LHCN-M2 (cell line): ENCODE data around the gene TAF3. TPM values are rescaled to one million over a fixed set of nuclear protein-coding genes. Genes with fewer than 3 reads are reported as not detected.
A peak's percentile ranks its signal among the peaks of the same experiment; 100 is the strongest.

ENCODE experiments used
- DNase-seq: peaks from one replicate; pipeline ENCODE4 v3.0.0-alpha.2; 2012; ENCODE audit warnings: low read depth
- total RNA-seq: library from RNA; depleted of rRNA; stranded (reverse); fragments of >200 nt; gene quantifications from 2 replicates; pipeline ENCODE4 v1.2.3, GENCODE V29; 2014

The TAF3 gene
- total RNA-seq, 1 experiment from 2014 or later, result 3.4 TPM

DNA sequence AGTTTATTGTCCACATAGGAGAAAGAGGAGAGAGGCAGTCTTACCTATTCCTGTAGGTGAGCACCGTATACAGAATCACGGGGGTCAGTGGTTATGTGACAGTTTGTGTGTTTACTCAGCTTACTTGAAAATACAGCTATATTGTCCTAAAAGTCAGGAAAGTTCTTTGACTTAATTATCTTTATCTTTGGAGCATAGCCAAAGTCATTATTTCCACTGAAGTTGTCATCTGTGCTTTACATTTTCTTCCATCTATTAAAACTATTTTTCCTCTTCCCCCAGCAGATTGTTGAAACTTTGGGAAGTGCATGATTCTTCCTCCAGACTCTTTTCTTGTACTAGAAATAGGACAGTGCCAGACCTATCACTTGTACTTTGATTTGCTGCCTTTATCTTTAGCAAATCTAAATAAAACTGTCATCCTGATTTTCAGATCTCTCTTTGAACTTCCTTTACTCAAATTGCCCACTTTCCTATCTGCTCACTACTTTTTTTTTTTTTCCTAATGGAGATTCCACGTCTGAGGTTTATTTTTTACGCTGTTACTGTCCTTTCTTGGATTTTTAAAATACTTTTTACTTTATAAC is 58.3 kb downstream of the TAF3 start:
- no peak for DNase-seq

DNA sequence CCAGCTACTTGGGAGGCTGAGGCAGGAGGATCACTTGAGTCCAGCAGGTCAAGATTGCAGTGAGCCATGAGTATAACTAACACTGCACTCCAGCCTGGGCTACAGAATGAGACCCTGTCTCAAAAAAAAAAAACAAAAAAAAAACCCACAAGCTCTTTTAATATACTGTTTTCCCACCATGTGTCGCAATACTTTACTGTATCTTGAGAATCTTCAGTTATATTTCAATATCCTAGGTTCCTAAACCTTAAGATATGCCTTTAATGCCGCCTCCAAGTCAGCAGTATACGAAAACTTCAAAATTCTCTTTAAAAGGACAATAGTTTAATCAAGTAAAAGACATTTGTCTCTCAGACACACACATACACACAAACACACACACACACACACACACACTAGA is 62.8 kb downstream of the TAF3 start:
- no peak for DNase-seq

DNA sequence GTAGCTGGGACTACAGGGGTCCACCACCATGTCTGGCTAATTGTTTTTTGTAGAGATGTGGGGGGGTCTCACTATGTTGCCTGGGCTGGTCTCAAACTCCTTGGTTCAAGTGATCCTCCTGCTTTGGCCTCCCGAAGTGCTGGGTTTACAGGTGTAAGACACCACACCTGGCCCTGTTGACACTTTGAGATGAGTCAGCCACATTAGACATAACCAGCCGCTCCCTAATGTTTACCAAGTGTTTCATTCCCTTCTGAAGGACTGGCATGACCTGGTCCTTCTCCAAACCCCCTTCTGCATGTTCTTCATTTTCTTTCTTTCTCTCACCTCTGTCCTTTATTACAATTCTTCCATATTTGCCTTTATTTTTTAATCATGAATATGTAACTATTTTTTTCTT is 67.8 kb downstream of the TAF3 start:
- no peak for DNase-seq

DNA sequence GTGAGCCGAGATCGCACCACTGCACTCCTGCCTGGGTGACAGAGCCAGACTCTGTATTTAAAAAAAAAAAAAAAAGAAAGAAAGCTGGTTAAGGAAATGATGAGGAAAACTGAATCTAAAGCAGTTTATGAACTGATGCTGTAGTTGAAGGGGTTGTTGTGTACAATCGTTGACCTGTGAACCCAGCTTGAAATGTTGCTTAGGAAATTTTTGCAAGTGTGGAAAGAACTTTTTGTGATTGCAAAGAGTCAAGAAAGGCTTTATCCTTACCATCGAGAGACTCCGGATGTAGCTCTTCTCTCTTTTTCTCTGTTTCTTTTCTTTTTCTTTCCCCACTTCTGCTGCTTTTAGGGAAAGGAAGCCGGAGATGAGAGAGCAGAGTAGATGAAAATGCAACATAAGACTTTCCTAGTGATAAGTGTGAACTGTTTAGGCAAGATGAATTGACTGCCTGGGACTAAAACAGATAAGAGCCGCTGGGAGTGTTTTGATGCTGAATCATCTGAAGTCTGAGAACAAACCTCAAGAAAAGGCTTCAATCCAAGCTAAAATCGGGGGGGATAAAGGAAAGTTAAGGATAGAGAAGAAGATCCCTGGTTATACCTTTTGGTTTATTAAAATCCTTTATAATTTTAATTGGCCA is 69.0 kb downstream of the TAF3 start:
- DNase-seq, result peak; percentile 3

DNA sequence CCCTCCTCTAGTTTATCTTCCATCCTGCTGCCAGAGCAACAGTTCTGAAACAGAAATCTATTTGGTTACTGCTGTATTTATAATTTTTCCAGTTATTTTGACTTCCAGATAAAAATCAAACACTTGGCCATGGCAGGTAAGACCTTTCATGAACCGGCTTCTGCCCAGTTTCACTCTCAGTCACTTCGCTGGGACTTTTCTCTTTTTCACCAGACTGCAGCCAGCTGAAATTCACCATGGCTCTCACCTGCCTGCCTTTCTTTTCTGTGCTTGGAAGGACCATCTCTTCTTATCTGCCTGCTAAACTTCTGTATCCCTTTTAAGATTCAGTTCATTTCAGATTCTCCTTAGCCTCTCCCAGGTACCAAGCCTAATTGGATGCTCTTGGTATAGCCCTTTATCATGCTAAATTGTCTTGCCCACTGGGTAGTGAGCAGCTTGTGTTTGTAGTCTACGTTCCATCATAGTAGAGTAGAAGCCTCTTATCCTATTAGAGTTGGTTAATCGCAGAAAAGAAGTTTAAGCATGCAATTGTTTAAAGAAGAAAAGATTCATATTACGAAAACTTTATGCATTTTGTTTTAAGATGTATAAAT is 71.7 kb downstream of the TAF3 start:
- DNase-seq, result no peak

DNA sequence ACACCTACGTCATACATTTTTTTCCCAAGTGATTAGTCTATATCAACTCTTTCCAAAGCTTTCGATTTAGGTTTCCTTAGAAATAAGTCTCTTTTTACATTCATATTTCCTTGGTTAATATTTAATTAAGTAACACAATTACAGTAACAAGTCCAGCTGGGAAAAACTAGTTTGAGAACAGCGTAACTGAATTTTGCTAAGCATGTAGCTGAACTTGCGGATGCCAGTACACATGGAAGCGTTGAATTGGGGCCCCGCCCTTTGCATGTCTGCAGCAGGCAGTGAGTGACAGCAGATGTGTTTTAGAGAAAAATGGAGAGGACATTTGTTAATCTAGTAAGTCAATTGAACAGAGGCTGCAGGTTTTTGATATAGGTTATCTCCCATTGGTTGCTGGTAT is 72.5 kb downstream of the TAF3 start:
- no peak for DNase-seq

DNA sequence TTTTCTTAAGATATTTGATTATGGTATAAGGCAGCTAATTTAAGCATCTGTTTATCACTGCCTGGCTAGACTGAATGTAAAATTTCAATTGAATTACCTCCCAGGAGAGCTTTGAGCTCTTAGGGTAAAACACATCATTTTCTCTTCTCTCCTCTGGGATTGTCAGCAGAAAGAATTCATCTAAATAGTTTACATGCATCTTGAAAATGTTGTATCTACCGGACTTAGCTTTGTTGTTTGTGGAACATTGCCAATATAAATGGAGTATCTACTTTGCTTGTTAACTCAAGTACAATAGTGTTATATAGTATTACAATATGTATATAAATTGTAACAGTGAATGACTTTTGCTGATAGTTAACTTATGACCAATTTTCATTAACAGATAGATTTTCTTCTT is 73.3 kb downstream of the TAF3 start:
- peak; percentile 24 for DNase-seq

DNA sequence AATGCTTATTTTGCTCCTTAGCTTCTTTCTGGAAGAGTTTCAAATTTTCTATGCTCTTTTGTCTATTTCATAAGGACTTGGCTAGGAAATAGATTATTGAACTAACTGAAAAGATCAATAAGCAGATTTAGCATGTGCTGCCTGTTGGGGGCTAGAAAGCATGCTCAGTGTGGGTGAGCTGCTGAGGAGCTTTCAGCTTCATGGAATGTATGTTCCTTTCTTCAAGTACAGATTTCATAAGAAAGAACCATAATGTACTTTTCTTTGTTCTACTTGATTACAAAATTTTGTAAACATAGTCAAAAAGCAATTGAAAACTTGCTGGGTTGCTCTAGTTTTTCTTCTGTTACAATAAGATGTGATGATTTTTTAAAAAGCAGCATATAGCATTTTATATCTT is 73.8 kb downstream of the TAF3 start:
- no peak for DNase-seq

DNA sequence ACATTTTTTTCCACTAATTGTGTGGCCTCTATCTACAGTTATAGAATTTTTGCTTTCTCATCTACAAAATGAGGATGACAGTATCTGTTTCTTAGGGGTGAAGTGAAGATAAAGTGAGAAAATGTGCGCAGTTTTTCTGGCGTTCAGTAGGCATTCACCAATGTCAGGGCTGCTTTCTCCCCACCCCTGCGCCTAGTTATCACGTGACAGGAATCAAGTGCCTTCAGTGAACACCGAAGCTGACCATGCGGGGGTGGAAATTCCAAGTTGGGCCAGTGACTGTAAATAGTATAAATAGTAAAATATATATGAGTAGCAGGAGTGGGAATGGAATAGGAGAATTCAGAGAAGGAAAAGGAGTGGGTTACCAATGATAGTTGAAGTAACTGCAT is 77.4 kb downstream of the TAF3 start:
- no peak for DNase-seq

DNA sequence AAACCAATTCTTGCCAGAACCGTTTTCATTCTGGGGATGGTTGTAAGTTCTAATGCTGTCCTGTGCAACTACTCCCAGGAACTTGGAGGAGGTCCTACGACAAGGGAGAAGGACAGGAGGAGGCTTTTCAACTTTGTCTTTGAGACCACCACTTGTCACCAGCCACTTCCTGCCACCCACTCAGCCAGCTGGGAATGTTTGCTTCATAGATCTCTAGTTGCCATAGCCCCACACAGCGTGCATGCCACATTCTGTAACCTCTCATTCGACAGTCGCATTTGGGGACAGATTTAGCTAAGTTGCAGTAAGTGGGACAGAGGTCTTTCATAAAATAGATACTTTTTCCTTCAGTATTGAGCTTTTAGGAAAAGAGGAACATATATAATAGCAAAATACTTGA is 78.0 kb downstream of the TAF3 start:
- no peak for DNase-seq

DNA sequence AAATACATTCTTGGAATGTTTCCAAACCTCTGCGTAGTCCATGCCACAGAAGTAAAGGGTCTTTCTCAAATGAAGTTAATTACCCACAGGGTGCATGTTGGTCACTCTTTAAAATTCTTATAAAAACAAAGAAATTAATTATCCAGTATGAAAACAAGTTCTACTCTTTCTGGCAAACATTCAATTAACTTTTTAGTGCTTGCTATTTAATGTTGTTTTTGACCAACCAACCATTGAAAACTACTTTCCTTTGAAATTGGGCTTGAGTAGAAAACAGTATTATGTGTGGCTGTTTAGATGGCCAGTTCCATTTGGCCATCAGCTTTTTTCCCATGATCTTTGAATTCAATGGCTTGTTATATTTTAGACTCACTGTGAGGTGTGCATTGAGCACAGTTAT is 83.0 kb downstream of the TAF3 start:
- DNase-seq, result no peak

DNA sequence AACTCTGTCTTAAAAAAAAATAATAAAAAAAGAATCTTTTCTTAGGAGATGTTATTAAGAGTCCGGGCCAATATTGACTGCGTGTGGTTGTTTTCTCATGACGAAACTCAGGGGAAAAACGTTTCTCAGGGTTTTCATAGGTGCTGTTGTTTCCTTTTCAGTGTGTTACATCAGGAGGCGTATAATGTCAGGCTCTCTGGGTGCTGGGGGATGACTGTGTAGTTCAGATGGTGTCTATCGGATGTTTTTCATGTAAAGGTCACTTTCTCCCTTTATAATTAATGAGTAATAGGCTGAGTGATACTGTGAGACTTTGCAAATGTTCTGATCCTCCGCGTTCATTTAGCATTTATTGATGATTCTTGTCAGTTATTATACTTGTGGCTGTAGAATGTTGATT is 84.1 kb downstream of the TAF3 start:
- no peak for DNase-seq

DNA sequence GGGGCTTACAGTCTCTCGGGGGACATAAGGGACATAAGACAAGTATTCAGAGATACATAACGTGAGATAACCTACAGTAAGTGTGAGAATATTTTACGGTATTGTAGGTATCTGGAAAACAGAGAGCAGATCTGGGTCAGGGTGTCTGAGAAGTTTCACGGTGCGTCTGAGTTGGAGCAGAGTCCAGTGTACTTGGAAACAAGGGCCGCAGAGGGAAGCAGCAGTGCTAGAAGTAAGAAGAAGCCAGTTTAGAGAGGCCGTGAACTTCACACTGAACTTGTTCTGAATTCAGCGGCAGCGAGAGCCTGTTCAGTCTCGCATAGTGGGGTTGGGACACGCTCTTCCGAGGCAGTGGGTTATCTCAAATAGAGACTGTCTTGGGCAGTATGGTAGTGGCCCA is 85.5 kb downstream of the TAF3 start:
- no peak for DNase-seq

DNA sequence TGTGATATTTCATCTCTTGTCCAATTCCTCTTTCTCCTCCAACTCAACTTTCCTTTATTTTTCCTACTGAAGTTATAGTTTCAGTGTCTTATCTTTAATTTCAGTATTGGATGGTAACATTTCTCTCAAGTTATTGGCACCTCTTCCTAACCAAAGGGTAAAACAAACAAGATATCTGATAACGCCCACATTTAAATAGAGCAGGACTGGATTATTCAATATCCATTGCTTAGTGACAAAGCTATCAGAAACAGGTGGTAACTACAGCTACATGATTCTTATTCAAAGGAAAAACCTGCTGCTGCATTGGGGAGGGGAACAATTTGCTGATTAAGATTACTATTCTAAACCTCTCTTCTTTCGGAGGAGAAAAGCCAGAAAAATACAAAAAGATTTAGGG is 87.8 kb downstream of the TAF3 start:
- no peak for DNase-seq

DNA sequence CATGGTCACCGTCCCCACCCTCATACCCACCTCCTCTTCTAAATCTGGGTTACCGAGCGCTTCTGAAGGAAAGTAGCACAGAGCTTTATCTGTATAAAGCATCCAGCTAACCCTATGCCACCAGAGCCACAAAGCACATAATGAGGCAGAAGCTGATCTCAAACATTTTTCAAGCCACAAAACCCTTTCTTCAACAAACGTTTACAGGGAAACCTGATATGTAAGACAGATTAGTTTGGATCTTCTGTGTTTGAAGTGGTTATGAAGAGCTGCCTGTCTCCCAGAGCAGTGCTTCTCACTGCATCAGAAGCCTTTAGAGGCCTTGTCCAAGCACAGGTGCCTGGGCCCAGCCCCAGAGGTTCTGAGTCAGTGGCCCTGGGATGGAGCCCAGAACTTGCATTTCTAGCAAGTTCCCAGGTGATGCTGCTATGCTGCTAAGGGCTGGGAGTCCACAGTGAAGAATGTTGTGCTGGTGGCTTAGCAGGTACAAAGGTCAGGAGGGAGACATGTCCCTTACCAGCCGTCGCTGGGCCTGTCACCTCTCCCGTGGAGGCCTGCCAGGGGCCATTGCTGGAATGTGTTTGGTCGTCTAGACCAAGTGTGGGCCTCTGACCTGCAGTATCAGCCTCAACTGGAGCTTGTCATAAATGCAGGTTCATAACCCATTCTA is 90.4 kb downstream of the TAF3 start:
- DNase-seq, result peak; percentile 5

DNA sequence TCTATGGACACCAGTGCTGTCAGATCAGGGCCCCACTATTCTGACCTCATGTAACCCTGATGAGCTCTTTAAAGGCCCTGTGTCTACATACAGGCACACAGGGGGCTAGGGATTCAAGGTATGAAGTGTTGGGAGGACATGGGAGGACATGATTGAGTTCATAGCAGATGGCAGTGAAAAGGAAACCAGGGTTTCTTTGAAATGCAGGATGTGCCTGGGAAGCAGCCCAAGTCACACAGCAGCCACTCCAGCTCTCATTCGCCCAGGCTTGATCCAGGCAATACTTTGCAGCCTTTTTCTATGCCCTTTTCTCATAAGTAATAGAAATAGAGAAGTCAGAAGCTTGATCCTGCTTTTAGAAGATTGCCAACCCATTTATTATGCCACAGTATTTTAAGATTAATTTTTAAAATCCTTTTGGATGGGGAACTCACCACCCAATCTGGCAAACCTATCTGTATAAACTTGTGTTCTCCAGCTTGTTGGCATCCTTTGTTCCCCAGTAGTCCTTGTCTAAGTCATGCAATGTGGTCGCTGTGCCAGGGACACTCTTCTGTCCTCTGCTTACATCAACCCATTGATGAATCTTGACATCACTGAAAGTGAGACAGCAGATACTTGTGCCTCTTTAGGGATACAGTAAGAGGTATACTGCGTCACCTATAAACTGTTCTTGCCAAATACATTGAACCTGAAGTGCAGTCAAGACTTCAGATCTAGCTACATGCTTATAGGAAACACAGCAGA is 95.0 kb downstream of the TAF3 start:
- no peak for DNase-seq

DNA sequence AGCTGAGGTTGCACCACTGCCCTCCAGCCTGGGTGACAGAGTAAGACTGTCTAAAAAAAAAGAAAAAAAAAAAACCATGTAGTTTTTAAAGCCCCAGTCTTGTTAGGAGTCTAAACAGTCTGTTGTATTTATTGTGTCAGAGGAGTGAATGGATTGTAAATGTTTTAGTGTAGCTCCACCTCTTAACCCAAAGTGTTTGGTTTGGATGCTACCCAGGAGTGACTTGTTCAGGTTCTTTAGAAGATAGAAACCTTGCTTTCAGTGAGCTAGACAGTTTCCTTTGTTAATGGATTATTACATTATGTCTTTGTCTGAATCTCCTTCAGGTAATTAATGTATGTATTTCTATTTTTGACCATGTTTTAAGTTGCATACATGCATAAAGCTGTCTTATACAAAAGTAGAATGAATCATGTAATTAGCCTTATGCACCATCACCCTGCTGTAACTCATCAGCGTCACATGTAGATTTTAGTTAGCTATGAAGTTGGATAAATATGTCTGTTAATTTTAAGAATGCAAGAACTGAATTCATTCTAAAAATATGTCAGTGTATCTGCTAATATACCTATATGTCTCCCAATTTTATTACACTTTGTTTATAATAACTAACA is 97.7 kb downstream of the TAF3 start:
- peak; percentile 45 for DNase-seq

DNA sequence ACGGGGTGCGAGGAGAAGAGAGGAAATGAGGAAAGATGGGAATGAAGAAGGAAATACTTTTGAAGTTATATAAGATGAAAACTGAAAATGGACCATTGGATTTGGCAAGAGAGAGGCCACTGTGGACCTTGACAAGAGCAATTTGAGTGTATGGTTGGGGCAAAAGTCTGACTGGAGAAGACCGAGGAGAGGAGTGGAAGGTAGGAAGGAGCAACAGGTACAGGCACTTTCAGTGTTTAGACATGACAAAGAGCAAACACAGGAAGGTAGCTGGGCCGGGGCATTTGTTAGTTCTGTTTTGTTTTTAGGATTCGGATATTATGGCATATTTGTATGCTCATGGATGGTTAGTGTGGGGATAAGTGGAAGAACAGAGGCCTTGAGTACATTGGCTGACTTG is 99.4 kb downstream of the TAF3 start:
- no peak for DNase-seq

DNA sequence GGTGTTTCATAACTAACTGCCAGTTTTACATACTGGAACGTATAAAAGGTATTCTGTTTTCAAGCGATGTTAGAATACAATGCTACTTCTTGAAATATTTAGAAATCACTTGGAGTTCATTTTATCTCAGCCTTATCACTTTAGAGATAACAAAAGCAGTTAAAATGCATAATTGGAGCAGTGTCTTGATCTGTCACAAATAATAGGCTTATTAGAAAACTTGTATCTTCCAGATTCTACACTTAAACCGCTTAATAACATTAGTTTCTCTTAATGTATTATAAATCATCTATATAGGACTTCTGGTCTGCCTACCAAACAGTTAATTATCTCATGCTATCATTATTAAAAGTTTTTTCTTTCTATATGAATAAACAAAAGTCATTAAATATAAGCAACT is 104.4 kb downstream of the TAF3 start:
- DNase-seq, result no peak

DNA sequence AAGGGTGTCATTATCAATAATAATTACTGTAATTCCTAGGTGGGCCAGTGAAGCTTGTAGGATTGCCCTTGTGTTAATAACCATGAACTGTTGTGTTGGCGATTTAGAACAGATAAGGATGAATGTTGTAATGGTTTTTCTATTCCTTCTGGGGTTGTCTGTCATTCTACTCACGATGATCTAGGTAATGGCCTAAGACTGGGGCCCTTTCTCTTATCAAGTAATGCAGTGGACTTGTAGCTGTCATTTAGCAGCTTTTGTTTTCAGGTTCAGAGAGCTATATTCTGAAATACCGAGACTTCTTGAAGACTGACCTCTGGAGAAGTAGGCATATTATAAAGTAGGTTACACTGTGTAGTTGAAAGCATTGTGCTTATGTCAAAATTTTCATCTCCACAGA is 110.2 kb downstream of the TAF3 start:
- DNase-seq, result no peak

DNA sequence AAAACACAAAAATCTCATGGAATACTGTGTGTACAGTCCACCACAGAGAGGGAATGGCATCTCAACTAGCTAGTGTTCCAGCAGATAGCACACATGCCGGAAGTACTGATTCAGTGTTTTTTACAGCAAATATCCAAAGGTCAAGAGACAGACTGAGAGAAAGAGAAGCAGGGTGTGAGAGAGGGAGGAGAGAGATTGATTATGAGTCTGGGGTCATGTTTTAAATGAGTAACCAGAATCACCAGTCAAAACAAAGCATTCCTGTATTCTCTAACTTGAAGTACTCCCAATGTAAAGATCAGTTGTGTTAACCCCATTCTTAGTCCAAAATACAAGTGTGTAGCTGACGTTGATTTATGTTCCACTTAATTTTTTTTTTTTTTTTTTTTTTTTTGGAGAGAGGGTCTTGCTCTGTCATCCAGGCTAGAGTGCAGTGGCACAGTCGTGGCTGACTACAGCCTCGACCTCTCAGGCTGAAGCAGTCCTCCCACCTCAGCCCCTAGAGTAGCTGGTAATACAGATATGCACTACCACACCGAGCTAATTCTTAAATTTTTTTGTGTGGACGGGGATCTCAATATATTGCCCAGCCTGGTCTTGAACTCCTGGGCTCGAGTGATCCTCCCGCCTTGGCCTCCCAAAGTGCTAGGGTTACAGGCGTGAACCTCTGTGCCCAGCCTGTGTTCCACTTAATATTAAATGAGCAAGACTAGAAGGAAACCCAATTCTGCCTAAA is 114.2 kb downstream of the TAF3 start:
- no peak for DNase-seq
